IMR-90 (cell line): ENCODE results near the gene ZNF485. TPM values are rescaled to one million over a fixed set of nuclear protein-coding genes. Genes with fewer than 3 reads are reported as not detected.

Experiments used
- ATAC-seq: fragments of 200-7000 bp; cut with Tn5 transposase; 2 replicates; pipeline ENCODE4 v1.9.1; 2020; ENCODE audit warnings: low read depth, mild to moderate bottlenecking, moderate library complexity
- BruUV-seq: library from RNA; stranded (reverse); fragments of 400-500 nt; replicated peaks from 2 replicates; lab custom pipeline; 2021; lab: Mats Ljungman, UMichigan
- CTCF ChIA-PET: fragments of 300-600 bp; formaldehyde crosslinking; extraction: SDS; loops from one replicate; lab custom pipeline; 2021; ENCODE audit warnings: antibody characterized with exemption; lab: Yijun Ruan, JAX
- POLR2A ChIA-PET: fragments of 300-600 bp; sonication (Branson Sonifier 250); formaldehyde crosslinking; loops from one replicate; lab custom pipeline; 2022; ENCODE audit warnings: antibody characterized with exemption; ENCODE audit not compliant: unreplicated experiment; lab: Charles Lee
- DNase-seq: peaks from one replicate; pipeline ENCODE4 v3.0.0; 2013
- H2AFZ ChIP-seq: replicated peaks from 2 replicates; pipeline ENCODE3; 2013; ENCODE audit warnings: low read length, mild to moderate bottlenecking; ENCODE audit not compliant: poor library complexity
- H2AK5ac ChIP-seq: 2 replicates; pipeline ENCODE4 v1.6.1; 2013; ENCODE audit warnings: low read depth, low read length, inconsistent platforms
- H2AK9ac ChIP-seq: replicated peaks from 2 replicates; pipeline ENCODE3; 2013; ENCODE audit warnings: mild to moderate bottlenecking, low read depth, low read length, moderate library complexity; ENCODE audit not compliant: poor library complexity
- H2BK120ac ChIP-seq: 2 replicates; pipeline ENCODE4 v1.6.1; 2013; ENCODE audit warnings: low read depth, low read length, inconsistent platforms
- H2BK15ac ChIP-seq: 3 replicates; pipeline ENCODE4 v1.6.1; 2013; ENCODE audit warnings: low read depth, low read length, inconsistent platforms
- H2BK20ac ChIP-seq: 2 replicates; pipeline ENCODE4 v1.6.1; 2013; ENCODE audit warnings: low read depth, mild to moderate bottlenecking, inconsistent platforms, low read length, moderate library complexity
- H2BK5ac ChIP-seq: 2 replicates; pipeline ENCODE4 v1.6.1; 2013; ENCODE audit warnings: mild to moderate bottlenecking, low read depth, low read length, inconsistent platforms; ENCODE audit not compliant: poor library complexity, severe bottlenecking
- H3K14ac ChIP-seq: replicated peaks from 2 replicates; pipeline ENCODE4 v1.6.1; 2013; ENCODE audit warnings: low read depth, low read length, inconsistent platforms
- H3K18ac ChIP-seq: 2 replicates; pipeline ENCODE4 v1.6.1; 2013; ENCODE audit warnings: low read depth, low read length, control low read depth
- H3K23ac ChIP-seq: 2 replicates; pipeline ENCODE4 v1.6.1; 2013; ENCODE audit warnings: low read depth, low read length, inconsistent platforms
- H3K27ac ChIP-seq: 2 replicates; pipeline ENCODE4 v1.5.1; 2013; ENCODE audit warnings: mild to moderate bottlenecking, control low read depth, low read length; ENCODE audit not compliant: insufficient read depth
- H3K27me3 ChIP-seq: 2 replicates; pipeline ENCODE4 v1.6.1; 2013; ENCODE audit warnings: low read length; ENCODE audit not compliant: control insufficient read depth, insufficient read depth
- H3K36me3 ChIP-seq: 2 replicates; pipeline ENCODE4 v1.6.1; 2013; ENCODE audit warnings: low read length, mixed read lengths; ENCODE audit not compliant: control insufficient read depth, insufficient read depth
- H3K4ac ChIP-seq: 2 replicates; pipeline ENCODE4 v1.6.1; 2013; ENCODE audit warnings: low read depth, low read length, inconsistent platforms
- H3K4me1 ChIP-seq: 2 replicates; pipeline ENCODE4 v1.6.1; 2013; ENCODE audit warnings: low read length, mixed read lengths; ENCODE audit not compliant: control insufficient read depth, insufficient read depth
- H3K4me2 ChIP-seq: 2 replicates; pipeline ENCODE4 v1.6.1; 2013; ENCODE audit warnings: low read depth, mild to moderate bottlenecking, control low read depth, low read length, moderate library complexity
- H3K4me3 ChIP-seq: 2 replicates; pipeline ENCODE4 v1.5.1; 2013; ENCODE audit warnings: low read depth, mild to moderate bottlenecking, control low read depth, low read length, moderate library complexity; ENCODE audit not compliant: insufficient read depth
- H3K56ac ChIP-seq: 2 replicates; pipeline ENCODE4 v1.6.1; 2013; ENCODE audit warnings: low read length, inconsistent platforms; ENCODE audit not compliant: insufficient read depth; ENCODE audit errors: extremely low read depth
- H3K79me1 ChIP-seq, 2 experiments: 2 replicates each; pipeline ENCODE4 v1.6.1; 2013; ENCODE audit warnings: low read length in 2 of 2, inconsistent platforms in 1 of 2, low read depth in 1 of 2
- H3K9ac ChIP-seq: 2 replicates; pipeline ENCODE4 v1.6.1; 2013; ENCODE audit warnings: low read depth, low read length, control low read depth
- H3K9me1 ChIP-seq: 2 replicates; pipeline ENCODE4 v1.6.1; 2013; ENCODE audit warnings: low read length, inconsistent platforms; ENCODE audit not compliant: insufficient read depth
- H3K9me3 ChIP-seq: 2 replicates; pipeline ENCODE4 v1.6.1; 2013; ENCODE audit warnings: low read length; ENCODE audit not compliant: control insufficient read depth, insufficient read depth
- H4K20me1 ChIP-seq: 2 replicates; pipeline ENCODE4 v1.6.1; 2013; ENCODE audit warnings: low read length, inconsistent platforms; ENCODE audit not compliant: insufficient read depth
- H4K5ac ChIP-seq: 2 replicates; pipeline ENCODE4 v1.6.1; 2013; ENCODE audit warnings: mild to moderate bottlenecking, low read depth, low read length, control low read depth
- H4K8ac ChIP-seq, 2 experiments: 2 replicates each; pipeline ENCODE4 v1.6.1; 2013; ENCODE audit warnings: low read depth in 2 of 2, low read length in 2 of 2, control low read depth in 1 of 2, inconsistent platforms in 1 of 2
- H4K91ac ChIP-seq: 2 replicates; pipeline ENCODE4 v1.6.1; 2013; ENCODE audit warnings: low read depth, low read length, inconsistent platforms; ENCODE audit not compliant: insufficient read depth
- BHLHE40 ChIP-seq: fragments of 150-350 bp; IDR thresholded peaks from 2 replicates; pipeline ENCODE4 v1.6.1; 2016; ENCODE audit warnings: mild to moderate bottlenecking, low read depth, low read length
- CEBPB ChIP-seq: IDR thresholded peaks from 2 replicates; pipeline ENCODE4 v1.6.1; 2012; ENCODE audit warnings: low read depth, low read length, improper control_type of control experiment
- CHD1 ChIP-seq: IDR thresholded peaks from 2 replicates; pipeline ENCODE4 v1.6.1; 2012; ENCODE audit warnings: low read depth, low read length, improper control_type of control experiment
- FOS ChIP-seq: fragments of 150-350 bp; IDR thresholded peaks from 2 replicates; pipeline ENCODE4 v1.6.1; 2016; ENCODE audit warnings: low read depth, low read length
- MAFK ChIP-seq: IDR thresholded peaks from 2 replicates; pipeline ENCODE4 v1.6.1; 2012; ENCODE audit warnings: low read depth, low read length, improper control_type of control experiment
- MAZ ChIP-seq: IDR thresholded peaks from 2 replicates; pipeline ENCODE4 v1.6.1; 2012; ENCODE audit warnings: low read depth, mild to moderate bottlenecking, low read length, improper control_type of control experiment, moderate library complexity, borderline replicate concordance
- MXI1 ChIP-seq: IDR thresholded peaks from 2 replicates; pipeline ENCODE4 v1.6.1; 2012; ENCODE audit warnings: low read depth, mild to moderate bottlenecking, low read length, moderate library complexity, borderline replicate concordance
- NFE2L2 ChIP-seq: fragments of 150-350 bp; IDR thresholded peaks from 2 replicates; pipeline ENCODE4 v1.6.1; 2016; ENCODE audit warnings: low read depth, mild to moderate bottlenecking, low read length
- POLR2A ChIP-seq: IDR thresholded peaks from 2 replicates; pipeline ENCODE4 v1.6.1; 2012; ENCODE audit warnings: mild to moderate bottlenecking, low read depth, low read length
- RAD21 ChIP-seq: IDR thresholded peaks from 2 replicates; pipeline ENCODE4 v1.6.1; 2012; ENCODE audit warnings: low read length, improper control_type of control experiment
- RCOR1 ChIP-seq: IDR thresholded peaks from 2 replicates; pipeline ENCODE4 v1.6.1; 2012; ENCODE audit warnings: mild to moderate bottlenecking, low read length, improper control_type of control experiment; ENCODE audit not compliant: insufficient replicate concordance
- RFX5 ChIP-seq: IDR thresholded peaks from 2 replicates; pipeline ENCODE4 v1.8.0; 2012; ENCODE audit warnings: low read depth, mild to moderate bottlenecking, low read length, moderate library complexity
- SMC3 ChIP-seq: fragments of 150-350 bp; IDR thresholded peaks from 2 replicates; pipeline ENCODE4 v1.6.1; 2016; ENCODE audit warnings: low read depth, mild to moderate bottlenecking, antibody characterized with exemption, low read length, moderate library complexity
- WGBS, 2 experiments: methylation state at CpG; one replicate each; pipeline versions ENCODE4 v1.1.5 to v1.1.7; 2013; ENCODE audit warnings: missing lambda C conversion rate in 2 of 2; ENCODE audit not compliant: insufficient read length in 1 of 2; ENCODE audit errors: extremely low coverage in 2 of 2; 5-methylcytosine and 5-hydroxymethylcytosine counted together
- dilution Hi-C: fragments of 300-500 bp; cut with HindIII; formaldehyde crosslinking; loops from one replicate; pipeline ENCODE4 v1.14.3; 2018; ENCODE audit warnings: low sequenced_read_pairs; ENCODE audit not compliant: unreplicated experiment
- in situ Hi-C: fragments of 300-500 bp; cut with MboI; formaldehyde crosslinking; loops from 3 replicates; pipeline ENCODE4 v1.14.3; 2019; ENCODE audit warnings: low sequenced_read_pairs, inconsistent platforms, mixed read lengths
- intact Hi-C: fragments of 100-400 bp; cut with micrococcal nuclease; formaldehyde crosslinking; loops from 2 replicates; pipeline ENCODE4 v1.10.0; 2022
- polyA plus RNA-seq, 3 experiments: library from polyadenylated mRNA; depleted of rRNA; stranded (reverse); fragments of >200 nt; gene quantifications; 2 replicates each; pipeline ENCODE4 v1.2.3, GENCODE V29; 2012; ENCODE audit warnings: low replicate concordance in 1 of 3
- total RNA-seq: library from RNA; depleted of rRNA; stranded (reverse); fragments of >200 nt; gene quantifications from 2 replicates; pipeline ENCODE4 v1.2.3, GENCODE V29; 2012
- TF ChIP-seq, protein P1 (sequence below): fragments of 150-350 bp; IDR thresholded peaks from 2 replicates; pipeline ENCODE4 v1.6.1; 2017; ENCODE audit warnings: mild to moderate bottlenecking, antibody characterized with exemption, low read length, low read depth
- TF ChIP-seq, protein P2 (sequence below): fragments of 150-350 bp; IDR thresholded peaks from 2 replicates; pipeline ENCODE4 v1.6.1; 2016; ENCODE audit warnings: low read depth, mild to moderate bottlenecking, low read length, moderate library complexity, borderline replicate concordance
- TF ChIP-seq, protein P3 (sequence below): conservative IDR thresholded peaks from 2 replicates; pipeline ENCODE4 v1.5.1; 2012; ENCODE audit warnings: mild to moderate bottlenecking, low read depth, low read length, improper control_type of control experiment

Gene ZNF485
- total and polyA plus RNA-seq, 2 of the 4 experiments (the other 2 are of a cell fraction) = 1.0 to 2.2 TPM

GRCh38 chr10:43619368-43619767 lies 13.1 kb downstream of the ZNF485 start:
- H2AK9ac ChIP-seq = no peak overlapping the region
- no peak overlapping the region for H4K8ac ChIP-seq
- H3K4ac ChIP-seq = no peak overlapping the region
- H3K23ac ChIP-seq = no peak overlapping the region
- H2BK120ac ChIP-seq = no peak overlapping the region
- ChIA-PET CTCF (no interaction called here), POLR2A (no interaction called here)
- H3K27me3 ChIP-seq = no peaks in the 10 kb centered on the region
- H3K27ac ChIP-seq = no peak overlapping the region
- H3K56ac ChIP-seq = no peak overlapping the region
- H3K36me3 ChIP-seq = peaks cover 4% of the 10 kb centered on the region; the same call in 1 of the 2 replicates
- in situ Hi-C loops = no loop called here
- H2AK5ac ChIP-seq = no peak overlapping the region
- ATAC-seq (no peak), DNase-seq (no peak)
- H3K9ac ChIP-seq = no peak overlapping the region
- no peaks in the 10 kb centered on the region for H3K4me1 ChIP-seq
- H3K4me2 ChIP-seq = no peak overlapping the region
- WGBS, 2 experiments = no CpG with 5 or more reads among the region's 2 CpGs
- no peak overlapping the region for H2AFZ ChIP-seq
- TF ChIP-seq CEBPB (no peak), RFX5 (no peak), POLR2A (no peak), MAZ (no peak), CHD1 (no peak), FOS (no peak), RAD21 (no peak), SMC3 (no peak), MXI1 (no peak), RCOR1 (no peak), MAFK (no peak), NFE2L2 (no peak), BHLHE40 (no peak)
- TF ChIP-seq, protein P1, sequence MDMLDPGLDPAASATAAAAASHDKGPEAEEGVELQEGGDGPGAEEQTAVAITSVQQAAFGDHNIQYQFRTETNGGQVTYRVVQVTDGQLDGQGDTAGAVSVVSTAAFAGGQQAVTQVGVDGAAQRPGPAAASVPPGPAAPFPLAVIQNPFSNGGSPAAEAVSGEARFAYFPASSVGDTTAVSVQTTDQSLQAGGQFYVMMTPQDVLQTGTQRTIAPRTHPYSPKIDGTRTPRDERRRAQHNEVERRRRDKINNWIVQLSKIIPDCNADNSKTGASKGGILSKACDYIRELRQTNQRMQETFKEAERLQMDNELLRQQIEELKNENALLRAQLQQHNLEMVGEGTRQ = no peak
- TF ChIP-seq, protein P2, sequence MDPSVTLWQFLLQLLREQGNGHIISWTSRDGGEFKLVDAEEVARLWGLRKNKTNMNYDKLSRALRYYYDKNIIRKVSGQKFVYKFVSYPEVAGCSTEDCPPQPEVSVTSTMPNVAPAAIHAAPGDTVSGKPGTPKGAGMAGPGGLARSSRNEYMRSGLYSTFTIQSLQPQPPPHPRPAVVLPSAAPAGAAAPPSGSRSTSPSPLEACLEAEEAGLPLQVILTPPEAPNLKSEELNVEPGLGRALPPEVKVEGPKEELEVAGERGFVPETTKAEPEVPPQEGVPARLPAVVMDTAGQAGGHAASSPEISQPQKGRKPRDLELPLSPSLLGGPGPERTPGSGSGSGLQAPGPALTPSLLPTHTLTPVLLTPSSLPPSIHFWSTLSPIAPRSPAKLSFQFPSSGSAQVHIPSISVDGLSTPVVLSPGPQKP = no peak
- TF ChIP-seq, protein P3, sequence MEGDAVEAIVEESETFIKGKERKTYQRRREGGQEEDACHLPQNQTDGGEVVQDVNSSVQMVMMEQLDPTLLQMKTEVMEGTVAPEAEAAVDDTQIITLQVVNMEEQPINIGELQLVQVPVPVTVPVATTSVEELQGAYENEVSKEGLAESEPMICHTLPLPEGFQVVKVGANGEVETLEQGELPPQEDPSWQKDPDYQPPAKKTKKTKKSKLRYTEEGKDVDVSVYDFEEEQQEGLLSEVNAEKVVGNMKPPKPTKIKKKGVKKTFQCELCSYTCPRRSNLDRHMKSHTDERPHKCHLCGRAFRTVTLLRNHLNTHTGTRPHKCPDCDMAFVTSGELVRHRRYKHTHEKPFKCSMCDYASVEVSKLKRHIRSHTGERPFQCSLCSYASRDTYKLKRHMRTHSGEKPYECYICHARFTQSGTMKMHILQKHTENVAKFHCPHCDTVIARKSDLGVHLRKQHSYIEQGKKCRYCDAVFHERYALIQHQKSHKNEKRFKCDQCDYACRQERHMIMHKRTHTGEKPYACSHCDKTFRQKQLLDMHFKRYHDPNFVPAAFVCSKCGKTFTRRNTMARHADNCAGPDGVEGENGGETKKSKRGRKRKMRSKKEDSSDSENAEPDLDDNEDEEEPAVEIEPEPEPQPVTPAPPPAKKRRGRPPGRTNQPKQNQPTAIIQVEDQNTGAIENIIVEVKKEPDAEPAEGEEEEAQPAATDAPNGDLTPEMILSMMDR = no peak
- no peaks in the 10 kb centered on the region for H4K20me1 ChIP-seq
- peaks cover 19% of the 10 kb centered on the region for H3K9me3 ChIP-seq
- no peak overlapping the region for H3K4me3 ChIP-seq
- intact Hi-C loops = no loop called here
- H3K79me1 ChIP-seq = no peaks in the 10 kb centered on the region; a peak in 1 of 4 replicates
- no peak overlapping the region for H2BK20ac ChIP-seq
- no peak overlapping the region for H3K14ac ChIP-seq
- H2BK5ac ChIP-seq = no peak overlapping the region
- BruUV-seq = no TSS peak
- H3K18ac ChIP-seq = no peak overlapping the region
- no peak overlapping the region for H4K91ac ChIP-seq
- no peak overlapping the region for H2BK15ac ChIP-seq
- dilution Hi-C loops = no loop called here
- no peaks in the 10 kb centered on the region for H3K9me1 ChIP-seq
- no peak overlapping the region for H4K5ac ChIP-seq
